NCI-H146 treated with DMSO at 0.1 percent for 48 hours (cell line): ENCODE results near the gene PLS3.
A peak's percentile ranks its signal among the peaks of the same experiment; 100 is the strongest.
"Not testable (repeated sequence)": the region's sequence is repeated elsewhere in the genome, so short reads cannot be mapped to it uniquely, and the experiment has no call there.

Experiments used
- DNase-seq: peaks from one replicate; lab custom pipeline; 2025; ENCODE audit not compliant: unreplicated experiment; lab: John Stamatoyannopoulos, UW

Gene PLS3, protein sequence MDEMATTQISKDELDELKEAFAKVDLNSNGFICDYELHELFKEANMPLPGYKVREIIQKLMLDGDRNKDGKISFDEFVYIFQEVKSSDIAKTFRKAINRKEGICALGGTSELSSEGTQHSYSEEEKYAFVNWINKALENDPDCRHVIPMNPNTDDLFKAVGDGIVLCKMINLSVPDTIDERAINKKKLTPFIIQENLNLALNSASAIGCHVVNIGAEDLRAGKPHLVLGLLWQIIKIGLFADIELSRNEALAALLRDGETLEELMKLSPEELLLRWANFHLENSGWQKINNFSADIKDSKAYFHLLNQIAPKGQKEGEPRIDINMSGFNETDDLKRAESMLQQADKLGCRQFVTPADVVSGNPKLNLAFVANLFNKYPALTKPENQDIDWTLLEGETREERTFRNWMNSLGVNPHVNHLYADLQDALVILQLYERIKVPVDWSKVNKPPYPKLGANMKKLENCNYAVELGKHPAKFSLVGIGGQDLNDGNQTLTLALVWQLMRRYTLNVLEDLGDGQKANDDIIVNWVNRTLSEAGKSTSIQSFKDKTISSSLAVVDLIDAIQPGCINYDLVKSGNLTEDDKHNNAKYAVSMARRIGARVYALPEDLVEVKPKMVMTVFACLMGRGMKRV

DNA sequence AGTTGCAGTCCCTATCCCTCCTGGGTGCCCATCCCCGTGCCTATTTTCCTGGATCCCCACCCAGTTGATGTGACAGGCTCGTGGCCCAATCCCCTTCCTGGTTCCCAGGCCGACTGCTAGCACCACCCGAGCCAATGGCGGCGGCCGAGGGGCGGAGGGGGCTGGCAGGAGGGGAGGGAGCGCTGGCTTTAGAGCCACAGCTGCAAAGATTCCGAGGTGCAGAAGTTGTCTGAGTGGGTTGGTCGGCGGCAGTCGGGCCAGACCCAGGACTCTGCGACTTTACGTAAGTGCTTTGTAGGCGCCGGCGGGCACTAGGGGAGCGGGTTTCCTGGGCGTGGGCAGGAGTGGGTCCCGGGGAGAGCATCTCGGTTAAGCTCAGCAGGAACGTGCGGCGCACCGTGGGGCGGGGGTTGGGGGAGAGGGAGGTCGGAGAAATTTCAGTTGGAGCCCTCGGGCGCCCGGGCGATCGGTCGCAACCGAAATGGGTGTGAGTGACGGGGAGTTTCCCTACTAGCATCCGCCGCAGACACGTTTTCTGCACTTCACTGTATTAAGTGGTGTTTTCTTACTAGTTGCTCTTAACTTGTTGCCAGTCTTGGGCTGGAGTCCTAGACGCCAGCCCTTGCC, at the start of gene PLS3:
Gene PLS3 (plus strand): TSS at position 197 of the 627 bp plus-strand sequence. CDS start 49,077 bp downstream, outside the sequence.
- peak; percentile 61 for DNase-seq

DNA sequence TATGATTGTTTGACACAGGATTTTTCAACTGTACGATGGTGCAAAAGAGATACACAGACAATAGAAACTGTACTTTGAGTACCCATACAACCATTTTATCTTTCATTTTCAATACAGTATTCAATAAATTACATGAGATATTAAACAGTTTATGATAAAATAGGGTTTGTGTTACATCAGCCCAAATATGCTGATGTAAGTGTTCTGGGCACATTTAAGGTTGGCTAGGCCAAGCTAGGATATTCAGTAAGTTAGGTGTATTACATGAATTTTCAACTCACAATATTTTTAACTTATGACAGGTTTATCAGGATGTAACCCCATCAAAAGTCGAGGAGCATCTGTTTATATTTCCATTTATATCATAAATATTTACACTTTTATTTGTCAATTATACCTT, 42.9 kb upstream of the PLS3 start:
- no peak for DNase-seq

DNA sequence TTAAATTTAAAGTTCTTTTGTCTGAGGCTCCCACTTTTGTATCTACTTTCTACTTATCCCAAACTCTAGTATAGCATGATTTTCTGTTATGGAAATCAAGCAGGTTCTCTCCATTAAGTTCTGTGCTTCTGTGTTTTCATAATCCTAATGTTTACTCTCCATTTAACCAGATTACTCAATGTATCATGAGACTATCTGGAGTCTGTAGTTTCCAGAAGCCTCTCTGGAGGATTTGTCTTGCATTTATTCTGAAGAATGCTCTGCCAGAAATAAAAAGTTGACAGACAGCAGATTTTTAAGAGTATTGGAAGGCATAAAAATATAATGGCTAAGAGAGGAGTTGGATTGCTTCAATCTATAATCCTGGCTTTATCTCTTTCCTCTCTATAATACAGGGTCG, 39.2 kb upstream of the PLS3 start:
- no peak for DNase-seq

DNA sequence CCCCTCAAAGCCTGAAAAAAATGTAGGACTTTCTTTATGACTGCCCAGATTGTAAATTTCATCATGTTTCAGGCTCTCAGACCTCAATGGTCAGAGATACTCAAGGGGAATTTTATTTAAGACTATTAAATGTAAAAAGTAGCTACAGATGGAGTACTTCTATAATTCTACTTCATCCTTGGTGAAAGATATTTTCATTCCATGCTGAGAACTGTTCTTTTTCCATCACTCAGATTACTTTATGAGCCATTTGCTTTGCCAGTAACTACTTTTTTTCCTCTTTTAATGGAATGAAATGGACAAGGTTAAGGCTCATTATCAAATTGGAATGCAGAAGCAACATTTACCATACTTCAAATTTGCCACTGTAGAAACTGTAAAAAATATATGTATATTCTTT, 38.0 kb upstream of the PLS3 start:
- DNase-seq = no peak

DNA sequence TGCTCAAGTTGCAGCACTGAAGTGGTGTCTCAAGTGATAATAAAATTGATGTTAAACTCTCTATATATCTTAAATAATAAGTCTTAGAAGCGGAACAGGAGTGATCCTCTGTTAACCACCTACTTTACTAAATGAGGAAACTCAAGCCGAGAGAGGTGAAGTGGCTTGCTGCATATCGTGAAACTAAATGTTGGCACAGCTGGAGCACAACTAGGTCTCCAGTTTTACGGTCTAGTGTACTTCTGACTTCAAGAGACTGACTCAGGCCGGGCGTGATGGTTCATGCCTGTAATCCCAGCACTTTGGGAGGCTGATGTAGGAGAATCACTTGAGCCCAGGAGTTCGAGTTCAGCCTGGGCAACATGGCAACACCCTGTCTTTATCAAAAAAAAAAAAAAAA, 35.5 kb upstream of the PLS3 start:
- no peak for DNase-seq

DNA sequence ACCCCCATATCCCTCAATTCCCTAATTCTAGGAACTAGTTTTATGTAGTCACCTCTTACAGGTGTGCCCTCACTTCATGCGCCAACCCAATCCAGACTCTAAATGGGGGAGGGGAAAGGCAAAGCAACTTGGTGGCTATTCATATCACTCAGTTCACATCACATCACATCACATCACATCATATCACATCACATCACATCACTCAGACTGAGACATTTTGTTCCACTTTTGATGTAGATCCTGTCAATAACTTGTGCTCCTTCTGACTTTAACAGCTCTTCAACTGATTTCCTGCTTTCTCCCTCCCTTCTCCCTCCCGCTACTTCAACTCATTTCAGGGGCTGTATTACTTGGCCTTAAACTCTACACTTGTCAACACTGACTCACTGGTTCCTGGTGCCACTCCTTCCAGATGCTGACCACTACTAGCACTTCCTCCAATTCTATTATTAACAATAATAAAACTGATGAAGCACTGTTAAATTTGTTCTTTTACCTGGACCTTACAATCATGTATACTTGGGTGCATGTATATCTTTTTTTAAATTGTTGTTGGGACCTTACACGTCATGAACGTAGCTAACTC, 29.1 kb upstream of the PLS3 start:
- no peak for DNase-seq

DNA sequence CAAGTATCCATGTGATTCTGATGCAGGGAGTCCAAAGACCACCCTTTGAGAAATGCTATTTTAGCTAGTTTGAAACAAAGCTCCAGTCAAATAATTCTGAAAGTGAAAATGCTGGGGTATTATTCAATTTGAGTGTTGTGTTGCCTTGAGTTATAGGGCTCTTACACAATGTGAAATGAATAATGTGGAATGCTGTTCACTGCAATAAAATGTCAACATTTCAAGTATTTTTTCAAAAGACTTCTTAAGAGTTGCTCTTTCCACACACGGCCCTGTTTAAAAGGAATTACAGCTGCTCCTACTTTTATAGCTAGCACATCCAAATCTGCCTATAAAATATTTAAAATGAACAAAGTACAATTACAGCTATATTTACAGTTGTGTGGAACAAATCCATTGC, 27.5 kb upstream of the PLS3 start:
- DNase-seq = no peak

DNA sequence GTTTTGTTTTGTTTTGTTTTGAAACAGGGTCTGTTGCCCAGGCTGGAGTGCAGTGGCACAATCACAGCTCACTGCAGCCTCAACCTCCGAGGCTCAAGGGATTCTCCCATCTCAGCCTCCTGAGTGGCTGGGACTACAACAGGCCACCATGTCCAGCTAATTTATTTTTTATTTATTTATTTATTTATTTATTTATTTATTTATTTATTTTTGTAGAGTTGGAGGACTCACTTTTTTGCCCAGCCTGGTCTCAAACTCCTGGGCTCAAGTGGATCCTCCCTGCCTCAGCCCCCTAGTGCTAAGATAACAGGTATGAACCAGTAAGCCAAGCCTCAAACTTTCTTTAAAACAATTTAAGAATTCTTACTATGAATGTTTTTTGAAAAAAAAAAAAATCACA, 26.6 kb upstream of the PLS3 start:
- no peak for DNase-seq

DNA sequence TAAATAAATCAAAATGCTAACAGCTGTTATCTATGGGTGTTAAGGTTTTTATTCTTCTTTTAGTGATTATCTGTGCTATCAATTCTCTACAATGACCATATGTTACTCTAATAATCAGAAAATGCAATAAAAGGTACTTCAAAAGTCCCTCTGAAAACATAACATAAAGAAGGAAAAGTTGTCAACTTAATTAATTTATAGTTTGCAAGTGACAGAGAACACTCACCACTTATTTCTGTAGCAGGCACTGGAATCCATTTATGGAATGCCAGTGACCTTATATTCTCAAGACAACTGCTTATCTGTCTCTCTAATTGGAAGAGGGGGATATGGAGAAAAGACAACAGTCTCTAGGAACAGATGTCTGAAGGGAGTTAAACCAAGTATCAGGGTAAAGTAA, 25.6 kb upstream of the PLS3 start:
- no peak for DNase-seq

DNA sequence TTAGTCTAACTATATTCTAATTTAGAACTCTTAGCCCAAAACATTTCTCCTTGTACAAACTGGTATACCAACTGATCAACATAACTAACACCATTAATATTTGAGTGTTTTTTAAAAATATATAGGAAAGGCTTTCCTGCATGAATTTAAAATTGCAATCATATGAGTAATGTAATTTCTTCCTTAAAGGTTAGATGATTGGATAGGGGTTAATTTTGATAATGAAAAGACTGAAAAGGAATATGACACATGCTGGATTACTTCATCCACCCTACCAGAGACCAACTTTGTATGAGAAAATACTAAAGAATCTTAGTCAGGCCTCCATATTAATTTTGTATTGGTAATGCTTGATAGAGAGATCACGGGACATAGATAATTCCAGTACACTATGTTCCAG, 25.1 kb upstream of the PLS3 start:
- DNase-seq = no peak

DNA sequence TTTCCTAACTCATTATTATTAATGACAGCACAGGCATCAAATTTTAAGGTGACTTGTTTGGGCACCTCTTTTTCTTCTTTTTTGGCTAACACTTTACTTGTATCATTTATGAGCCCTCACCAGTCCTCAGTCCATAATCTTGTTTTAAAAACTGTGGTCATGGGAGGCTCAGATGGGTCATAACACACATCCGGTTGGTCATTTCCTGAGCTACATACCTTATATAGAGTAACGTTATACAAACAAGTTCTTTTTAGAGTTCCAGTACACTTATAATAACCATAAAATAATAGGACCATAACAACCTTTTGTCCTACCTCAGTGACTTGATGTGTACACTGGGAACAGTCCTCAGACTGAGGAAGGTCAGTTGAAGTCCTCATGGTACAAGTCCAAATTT, 21.1 kb upstream of the PLS3 start:
- no peak for DNase-seq

DNA sequence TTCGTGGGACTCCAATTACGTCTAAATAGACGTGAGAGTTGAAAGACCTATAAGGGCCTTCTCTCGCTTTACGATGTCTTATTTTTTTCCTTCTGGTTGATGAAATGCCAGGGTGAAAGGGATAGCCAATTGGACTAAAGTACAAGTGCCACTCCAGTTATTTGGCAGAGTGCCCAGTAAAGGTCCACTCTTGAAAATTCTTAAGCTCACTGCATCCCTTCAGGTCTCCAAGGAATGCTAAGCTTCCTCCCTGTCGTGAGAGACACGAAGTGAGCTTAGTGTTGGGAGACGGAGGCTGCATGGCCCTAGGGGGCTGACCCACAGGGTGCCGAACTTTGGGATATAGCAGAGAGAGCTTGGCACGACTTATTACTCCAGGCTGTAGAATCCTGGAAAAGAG, 19.9 kb upstream of the PLS3 start:
- not testable (repeated sequence) for DNase-seq

DNA sequence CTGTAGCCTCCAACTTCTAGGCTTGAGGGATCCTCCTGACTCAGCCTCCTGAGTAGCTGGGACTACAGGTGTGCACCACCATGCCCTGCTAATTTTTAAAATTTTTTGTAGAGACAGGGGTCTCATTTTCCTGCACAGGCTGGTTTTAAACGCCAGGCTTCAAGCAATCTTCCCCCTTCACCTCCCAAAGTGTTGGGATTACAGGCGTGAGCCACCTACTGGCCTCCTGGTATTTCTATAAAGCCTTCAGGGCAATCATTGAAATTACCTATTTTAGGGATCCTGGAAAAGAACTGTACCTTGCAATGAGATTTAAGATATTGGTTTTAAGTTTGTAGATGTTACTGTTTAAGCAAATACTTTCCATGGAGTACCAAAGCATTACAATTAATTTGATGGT, 13.5 kb upstream of the PLS3 start:
- no peak for DNase-seq

DNA sequence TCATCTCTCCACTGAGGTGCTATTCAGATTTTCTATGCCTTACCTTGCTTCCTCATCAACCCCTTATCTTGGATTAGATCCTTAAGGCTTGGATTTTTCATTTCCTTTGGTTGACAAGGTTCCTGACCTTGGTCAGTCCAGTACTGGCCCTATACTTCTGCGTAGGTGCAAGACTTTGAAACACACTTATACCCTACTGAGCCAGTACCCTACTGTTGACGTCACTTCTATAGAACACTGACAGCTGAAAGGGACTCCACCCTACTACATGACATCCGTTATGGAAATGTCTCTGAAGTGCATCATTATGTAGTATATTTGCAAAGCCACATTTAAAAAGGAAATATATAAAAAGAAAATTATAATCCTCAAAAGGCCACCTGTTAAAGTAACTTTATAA, 12.0 kb upstream of the PLS3 start:
- no peak for DNase-seq

DNA sequence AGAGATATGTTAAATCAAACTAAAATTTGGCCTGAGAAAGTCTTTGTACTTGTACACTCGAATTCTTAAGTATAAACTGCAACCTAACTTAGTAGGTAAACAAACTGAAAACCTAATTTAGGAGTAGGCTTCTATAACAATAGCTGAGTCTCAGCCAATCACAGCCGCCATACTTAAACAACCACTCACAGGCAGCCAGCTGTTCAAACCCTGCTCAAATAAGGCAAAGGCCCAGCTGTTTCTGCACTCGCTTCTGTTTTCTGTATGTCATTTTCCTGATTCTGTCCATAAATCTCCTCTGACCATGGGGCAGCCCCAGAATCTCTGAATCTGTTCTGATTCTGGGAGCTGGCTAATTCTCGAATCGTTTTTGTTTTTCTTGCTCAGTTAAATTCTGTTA, 7.8 kb upstream of the PLS3 start:
- DNase-seq = no peak

DNA sequence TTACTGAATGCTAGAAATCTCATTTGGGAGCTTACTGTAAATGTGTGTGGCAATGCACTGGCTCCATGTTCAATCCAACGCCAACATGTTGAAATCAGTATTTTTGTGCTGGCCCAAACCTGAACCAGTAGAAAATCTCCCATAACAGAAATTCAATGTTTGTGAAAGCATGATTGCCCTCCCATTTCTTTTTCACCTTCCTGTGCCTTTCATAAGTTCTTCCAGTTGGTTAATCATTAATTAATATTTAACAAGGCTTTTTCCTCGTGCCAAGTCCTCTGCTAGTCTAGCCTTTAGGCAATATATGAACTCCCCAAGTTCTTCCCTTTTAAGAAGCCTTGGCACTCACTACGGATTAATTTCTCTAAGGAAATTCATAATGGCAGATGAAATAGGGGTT, 1.3 kb upstream of the PLS3 start:
- no peak for DNase-seq

DNA sequence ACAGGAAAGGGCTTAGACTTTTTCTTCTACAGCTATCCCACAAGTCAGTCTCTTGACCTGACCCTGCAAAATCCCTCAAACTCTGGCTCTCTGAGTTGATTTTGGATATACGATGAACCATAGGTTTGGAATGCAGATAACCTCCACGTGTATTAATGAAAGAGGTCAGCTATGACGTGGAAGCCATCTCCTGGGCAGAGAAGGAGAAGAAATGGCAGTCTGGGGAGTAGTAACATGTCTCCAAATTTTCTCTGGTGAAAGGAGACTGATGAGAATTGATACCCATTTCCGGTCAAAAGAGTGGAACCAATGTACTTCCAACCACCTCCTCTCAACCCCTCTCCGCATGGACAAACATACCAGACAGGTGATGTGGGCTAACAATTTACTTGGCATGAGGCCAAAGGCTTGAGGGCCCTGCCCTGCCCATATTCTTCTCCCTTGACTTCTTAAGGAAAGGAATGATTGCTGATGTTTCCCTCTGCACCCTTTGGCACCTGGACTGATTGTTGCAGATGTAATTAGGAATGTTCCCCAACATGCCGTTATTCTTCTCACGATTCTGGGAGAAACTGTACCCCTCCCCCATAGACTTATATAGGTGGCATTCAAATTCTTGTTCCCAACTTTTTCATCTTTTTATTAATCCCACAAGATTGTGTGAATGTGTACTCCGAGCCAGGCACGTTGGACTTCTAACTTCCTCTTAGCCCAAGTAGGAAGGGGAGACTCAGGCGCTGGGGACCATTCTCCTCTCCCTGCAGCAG, 580 bp upstream of the PLS3 start:
- peak; percentile 40 for DNase-seq

DNA sequence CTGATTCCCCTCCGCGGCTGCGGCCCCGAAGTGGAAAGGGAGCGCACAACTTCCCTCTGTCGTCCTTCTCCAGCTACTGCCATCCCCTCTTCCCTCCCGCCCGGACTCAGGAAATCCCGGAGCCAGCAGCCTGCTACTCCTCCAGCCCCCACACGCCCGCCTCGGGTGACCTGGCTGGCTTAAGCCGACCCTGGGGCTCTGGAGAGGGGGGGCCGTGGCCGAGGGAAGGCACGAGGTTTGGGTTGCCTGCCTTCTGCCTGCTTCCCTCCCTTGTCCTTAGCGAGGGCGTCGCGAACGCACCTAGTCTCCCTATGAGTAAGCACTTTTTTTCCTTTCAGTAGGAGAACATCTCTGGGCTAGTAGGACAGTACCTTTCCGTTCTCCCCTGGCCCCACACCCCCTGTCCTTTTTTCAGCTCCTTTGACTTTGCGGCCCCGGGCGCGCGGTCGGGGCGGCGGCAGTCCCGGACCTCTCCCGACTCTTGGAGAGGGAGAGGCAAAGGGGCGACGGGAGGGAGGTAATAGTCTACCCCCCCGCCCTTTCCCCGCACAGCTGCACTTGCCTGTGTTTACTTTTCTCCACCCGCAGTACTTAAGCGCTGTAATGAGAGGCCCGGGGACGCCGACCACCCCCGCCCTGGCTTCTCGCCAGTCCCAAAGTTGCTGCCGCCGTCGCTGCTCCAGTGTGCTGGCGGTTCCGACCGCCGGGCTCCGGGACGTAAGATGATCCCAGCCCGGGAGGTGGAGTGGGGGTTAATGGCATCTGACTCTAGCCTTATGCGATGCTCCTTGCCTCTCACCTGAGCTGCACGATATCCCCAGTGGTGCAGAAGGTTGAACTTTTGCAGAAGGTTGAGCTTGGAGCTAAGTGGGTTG, 868 bp downstream of the PLS3 start:
- DNase-seq = peak; percentile 33

DNA sequence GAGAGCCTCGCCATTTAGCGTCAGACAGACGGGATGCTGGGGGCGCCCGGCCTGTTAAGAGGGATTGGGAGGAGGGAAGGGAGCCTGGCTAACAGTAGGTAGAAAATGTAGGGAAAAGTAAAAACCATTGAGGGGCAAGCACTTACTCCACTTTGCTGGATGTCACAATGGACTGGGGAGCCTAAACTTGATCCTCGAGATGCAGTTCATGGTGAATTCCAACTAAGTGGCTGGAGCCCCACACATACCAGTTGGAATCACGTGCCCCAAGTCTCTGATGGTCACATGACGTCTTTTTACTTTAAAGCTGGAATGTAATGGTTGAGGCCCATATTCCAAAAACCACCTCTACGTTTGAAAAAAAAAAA, 1.5 kb downstream of the PLS3 start:
- DNase-seq = no peak

DNA sequence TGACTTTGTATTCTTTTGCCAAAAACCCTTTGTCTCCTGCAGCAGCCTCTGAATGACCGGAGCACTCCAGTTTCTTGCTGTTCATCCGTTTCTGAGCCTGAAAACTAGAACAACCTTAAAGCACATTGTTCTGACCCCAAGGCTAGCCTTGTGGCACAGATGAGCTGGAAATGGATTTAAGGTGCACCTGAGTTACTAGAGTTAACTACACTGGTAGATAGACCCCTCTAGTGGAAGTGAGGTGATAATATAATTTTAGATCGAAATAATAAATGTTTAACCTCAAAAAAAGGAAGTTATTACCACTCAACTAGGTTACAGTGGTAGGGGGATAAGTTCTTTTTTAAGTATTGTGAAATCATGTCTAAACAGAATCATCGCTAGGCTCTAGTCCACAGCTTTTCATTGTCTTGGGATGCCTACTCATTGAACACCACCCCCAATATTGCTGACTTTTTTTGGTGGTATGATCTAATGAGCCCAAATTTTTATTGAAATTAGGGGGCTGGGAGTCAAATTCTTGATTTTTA, 2.7 kb downstream of the PLS3 start:
- DNase-seq = no peak
